ENCODE results near the gene BRD2.

BRD2 gene

GRCh38 chr6:32968093-32968866, at the start of gene BRD2:
BRD2 (plus strand) TSS chr6:32968594; CDS start chr6:32972899, 4,305 bp downstream.
- H3K27ac ChIP-seq = peak within 1 kb of the TSS; percentile 100
- H3K9me3 ChIP-seq (ENCODE audit: low read depth, low read length) = no peaks in the 10 kb centered on the region
- peak within 1 kb of the TSS; percentile 99 for H3K9ac ChIP-seq (ENCODE audit: insufficient read length)
- TF ChIP-seq FOXP2 (optimal IDR thresholded peaks at IDR 0.05; ENCODE audit: control extremely low read depth, extremely low read length, insufficient read depth) (no peak), EZH2 (IDR thresholded peaks at IDR 0.05) (no peak), POLR2AphosphoS5 (IDR thresholded peaks at IDR 0.05; ENCODE audit: borderline replicate concordance, low read depth, low read length) (peak; percentile 82)
- peak within 1 kb of the TSS; percentile 88 for H3K4me3 ChIP-seq
- H3K36me3 ChIP-seq (ENCODE audit: insufficient read depth, low read length) = peaks cover 11% of the 10 kb centered on the region
- DNase-seq (ENCODE audit: low read depth, low spot score) = no peak

GRCh38 chr6:32920715-32921114, 47.7 kb upstream of the BRD2 start:
- no peaks in the 10 kb centered on the region for H3K9me3 ChIP-seq (ENCODE audit: low read depth, low read length)
- H3K27ac ChIP-seq = no peak overlapping the region
- TF ChIP-seq EZH2 (IDR thresholded peaks at IDR 0.05) (no peak), FOXP2 (optimal IDR thresholded peaks at IDR 0.05; ENCODE audit: control extremely low read depth, extremely low read length, insufficient read depth) (no peak), POLR2AphosphoS5 (IDR thresholded peaks at IDR 0.05; ENCODE audit: borderline replicate concordance, low read depth, low read length) (no peak)
- DNase-seq (ENCODE audit: low read depth, low spot score) = no peak
- no peak overlapping the region for H3K9ac ChIP-seq (ENCODE audit: insufficient read length)
- H3K4me3 ChIP-seq = no peak overlapping the region
- no peaks in the 10 kb centered on the region for H3K36me3 ChIP-seq (ENCODE audit: insufficient read depth, low read length)

GRCh38 chr6:32922083-32922482, 46.3 kb upstream of the BRD2 start:
- no peak overlapping the region for H3K27ac ChIP-seq

GRCh38 chr6:32931211-32931610, 37.2 kb upstream of the BRD2 start:
- Histone ChIP-seq H3K27ac (no peak overlapping the region), H3K36me3 (ENCODE audit: insufficient read depth, low read length) (no peaks in the 10 kb centered on the region), H3K9me3 (ENCODE audit: low read depth, low read length) (no peaks in the 10 kb centered on the region), H3K9ac (ENCODE audit: insufficient read length) (no peak overlapping the region), H3K4me3 (no peak overlapping the region)
- DNase-seq (ENCODE audit: low read depth, low spot score) = no peak
- TF ChIP-seq EZH2 (IDR thresholded peaks at IDR 0.05) = no peak
- no peak for TF ChIP-seq POLR2AphosphoS5 (IDR thresholded peaks at IDR 0.05; ENCODE audit: borderline replicate concordance, low read depth, low read length)
- TF ChIP-seq FOXP2 (optimal IDR thresholded peaks at IDR 0.05; ENCODE audit: control extremely low read depth, extremely low read length, insufficient read depth) = no peak

More at GRCh38 chr6:32922083-32922482, 46.3 kb upstream of the BRD2 start:
- Histone ChIP-seq H3K9me3 (ENCODE audit: low read depth, low read length) (no peaks in the 10 kb centered on the region), H3K4me3 (no peak overlapping the region), H3K9ac (ENCODE audit: insufficient read length) (no peak overlapping the region), H3K36me3 (ENCODE audit: insufficient read depth, low read length) (no peaks in the 10 kb centered on the region)
- no peak for TF ChIP-seq EZH2 (IDR thresholded peaks at IDR 0.05)
- no peak for DNase-seq (ENCODE audit: low read depth, low spot score)

GRCh38 chr6:32932132-32932868, 36.1 kb upstream of the BRD2 start:
- no peak for DNase-seq (ENCODE audit: low read depth, low spot score)
- Histone ChIP-seq H3K9ac (ENCODE audit: insufficient read length) (no peak overlapping the region), H3K4me3 (no peak overlapping the region), H3K36me3 (ENCODE audit: insufficient read depth, low read length) (no peaks in the 10 kb centered on the region), H3K27ac (no peak overlapping the region), H3K9me3 (ENCODE audit: low read depth, low read length) (no peaks in the 10 kb centered on the region)
- TF ChIP-seq POLR2AphosphoS5 (IDR thresholded peaks at IDR 0.05; ENCODE audit: borderline replicate concordance, low read depth, low read length) = no peak
- no peak for TF ChIP-seq EZH2 (IDR thresholded peaks at IDR 0.05)
- TF ChIP-seq FOXP2 (optimal IDR thresholded peaks at IDR 0.05; ENCODE audit: control extremely low read depth, extremely low read length, insufficient read depth) = no peak

GRCh38 chr6:32933661-32934085, 34.7 kb upstream of the BRD2 start:
- Histone ChIP-seq H3K27ac (no peak overlapping the region), H3K36me3 (ENCODE audit: insufficient read depth, low read length) (no peaks in the 10 kb centered on the region), H3K9me3 (ENCODE audit: low read depth, low read length) (no peaks in the 10 kb centered on the region), H3K9ac (ENCODE audit: insufficient read length) (no peak overlapping the region), H3K4me3 (no peak overlapping the region)
- no peak for DNase-seq (ENCODE audit: low read depth, low spot score)
- TF ChIP-seq FOXP2 (optimal IDR thresholded peaks at IDR 0.05; ENCODE audit: control extremely low read depth, extremely low read length, insufficient read depth) (no peak), EZH2 (IDR thresholded peaks at IDR 0.05) (no peak), POLR2AphosphoS5 (IDR thresholded peaks at IDR 0.05; ENCODE audit: borderline replicate concordance, low read depth, low read length) (no peak)

GRCh38 chr6:32935551-32936238, 32.7 kb upstream of the BRD2 start:
- Histone ChIP-seq H3K27ac (no peak overlapping the region), H3K36me3 (ENCODE audit: insufficient read depth, low read length) (no peaks in the 10 kb centered on the region), H3K9me3 (ENCODE audit: low read depth, low read length) (no peaks in the 10 kb centered on the region), H3K4me3 (no peak overlapping the region), H3K9ac (ENCODE audit: insufficient read length) (no peak overlapping the region)
- DNase-seq (ENCODE audit: low read depth, low spot score) = no peak
- TF ChIP-seq POLR2AphosphoS5 (IDR thresholded peaks at IDR 0.05; ENCODE audit: borderline replicate concordance, low read depth, low read length) = no peak
- no peak for TF ChIP-seq FOXP2 (optimal IDR thresholded peaks at IDR 0.05; ENCODE audit: control extremely low read depth, extremely low read length, insufficient read depth)
- no peak for TF ChIP-seq EZH2 (IDR thresholded peaks at IDR 0.05)

All from SK-N-MC (cell line).